RWPE1 (cell line): Measurements from ENCODE around the gene AUH.

Experiments used
- CTCF ChIA-PET: fragments of 350-600 bp; sonication (Branson Sonifier 250); formaldehyde crosslinking; extraction: SDS; loops from one replicate; lab custom pipeline; 2021; lab: Yijun Ruan, JAX
- POLR2A ChIA-PET: fragments of 400-600 bp; formaldehyde crosslinking; extraction: SDS; loops from one replicate; lab custom pipeline; 2020; ENCODE audit warnings: antibody characterized with exemption; ENCODE audit not compliant: low non-redundant PET; lab: Yijun Ruan, JAX
- DNase-seq: peaks from one replicate; pipeline ENCODE4 v3.0.0; 2012; ENCODE audit warnings: low spot score
- H3K27ac ChIP-seq: fragments of 450-650 bp; 2 replicates; pipeline ENCODE4 v1.5.1; 2017
- CTCF ChIP-seq: fragments of 450-650 bp; conservative IDR thresholded peaks from 2 replicates; pipeline ENCODE4 v1.5.1; 2017; ENCODE audit warnings: low read depth, mild to moderate bottlenecking

AUH gene

GRCh38 chr9:91196103-91196950 is 165.4 kb downstream of the AUH start:
- no peak for DNase-seq

GRCh38 chr9:91195372-91196012 is 166.2 kb downstream of the AUH start:
- TF ChIP-seq CTCF, result no peak
- CTCF ChIA-PET, result no interaction called here
- H3K27ac ChIP-seq, result peak overlapping the region; percentile 83
- DNase-seq, result no peak
- POLR2A ChIA-PET, result no interaction called here

More at GRCh38 chr9:91196103-91196950, 165.4 kb downstream of the AUH start:
- no peak for TF ChIP-seq CTCF
- ChIA-PET POLR2A (no interaction called here), CTCF (interaction anchor here (0.6 kb wide), 1 partner anchor 77 kb away, joined by 5 read pairs; no protein-coding TSS in a partner anchor)
- H3K27ac ChIP-seq, result peak overlapping the region; percentile 83

DNA sequence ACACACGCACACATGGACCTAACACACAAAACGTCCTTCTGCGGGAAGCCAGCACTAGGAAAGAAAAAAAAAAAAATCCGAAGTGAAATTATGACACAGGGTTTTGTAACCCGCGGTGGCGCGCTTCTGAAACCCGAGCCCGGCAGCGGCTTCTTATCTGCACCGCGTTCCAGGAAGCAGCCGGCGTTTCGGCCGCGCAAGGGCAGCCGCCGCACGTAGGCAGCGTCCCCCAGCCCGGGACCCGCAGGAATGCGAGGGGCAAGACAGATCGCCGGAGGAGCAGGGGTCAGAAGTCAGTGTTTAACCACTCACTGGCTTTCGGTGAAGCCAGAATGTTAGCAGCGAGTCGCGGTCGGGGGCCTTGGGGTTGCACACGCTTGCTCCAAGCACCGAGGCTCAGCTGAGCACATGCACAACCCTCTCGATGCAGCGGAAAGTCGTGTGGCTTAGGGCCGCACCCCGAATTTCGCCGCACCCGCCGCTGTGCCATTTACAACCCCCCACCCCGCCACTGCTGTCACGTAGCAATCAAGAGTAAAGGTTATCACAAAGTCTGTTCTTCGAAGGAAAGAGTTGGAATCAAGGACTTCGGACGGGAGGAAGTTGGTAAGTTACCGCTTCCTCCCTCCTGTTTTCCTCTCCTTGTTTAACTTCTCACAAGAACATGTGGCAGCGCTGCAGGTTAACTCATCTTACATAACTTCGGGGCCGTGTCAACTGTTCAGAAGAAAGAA is 167.9 kb downstream of the AUH start:
- peak overlapping the region; percentile 97 for H3K27ac ChIP-seq
- no peak for TF ChIP-seq CTCF
- peak; percentile 63 for DNase-seq
- POLR2A ChIA-PET, result no interaction called here
- CTCF ChIA-PET, result no interaction called here

- CTCF ChIA-PET, result interaction anchor here (0.7 to 0.9 kb wide), 2 partner anchors 11 to 67 kb away, joined by 3 to 4 read pairs; no protein-coding TSS in a partner anchor
- TF ChIP-seq CTCF, result no peak
- peak; percentile 98 for DNase-seq
- H3K27ac ChIP-seq, result peak overlapping the region; percentile 97
- POLR2A ChIA-PET, result no interaction called here
Observed at GRCh38 chr9:91193087-91193657, 168.5 kb downstream of the AUH start.

DNA sequence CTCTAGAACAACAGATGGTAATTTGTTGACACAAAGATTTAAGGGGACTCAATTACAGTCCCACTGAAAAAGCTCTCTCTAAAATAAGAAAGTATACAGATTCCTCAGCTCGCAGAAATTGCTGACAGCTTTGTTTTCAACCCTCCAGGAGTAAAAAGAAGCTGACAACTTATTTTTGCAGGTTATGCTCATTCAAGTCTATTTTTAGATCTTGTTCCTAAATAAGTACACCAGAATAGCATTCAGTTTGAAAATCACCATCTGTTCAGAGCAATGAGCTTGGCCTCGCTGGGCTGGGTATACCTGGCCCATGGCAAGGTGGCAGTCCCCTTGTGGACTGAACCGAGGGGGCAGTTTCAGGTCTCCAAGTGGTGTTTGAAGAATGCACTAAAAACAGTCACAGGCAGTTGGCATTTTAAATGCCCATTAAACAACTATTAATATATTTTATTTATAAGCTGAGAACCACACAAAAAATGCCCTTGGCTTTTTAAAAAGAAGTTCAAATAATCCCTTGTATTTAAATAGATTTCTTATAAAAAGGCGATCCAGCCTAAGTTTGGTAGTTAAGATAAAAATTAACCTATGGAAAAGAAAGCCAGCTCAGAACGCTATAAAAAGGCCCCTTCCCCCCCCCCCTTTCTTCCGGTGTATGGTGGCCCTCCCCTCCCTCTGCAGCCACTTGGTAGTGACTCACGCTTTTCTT is 169.2 kb downstream of the AUH start:
- no peak for TF ChIP-seq CTCF
- peak overlapping the region; percentile 97 for H3K27ac ChIP-seq
- ChIA-PET POLR2A (no interaction called here), CTCF (interaction anchor here (0.7 to 0.9 kb wide), 2 partner anchors 11 to 66 kb away, joined by 3 to 4 read pairs; no protein-coding TSS in a partner anchor)
- no peak for DNase-seq
